Heart left ventricle (tissue), 16 donors: ENCODE measurements around the gene PRDM5. TPM values are rescaled to one million over a fixed set of nuclear protein-coding genes. Genes with fewer than 3 reads are reported as not detected.

ENCODE experiments used
- ATAC-seq, 4 donors: fragments of 200-7000 bp; cut with Tn5 transposase; one replicate each; pipeline ENCODE4 v1.9.1; 2020 to 2022; ENCODE audit warnings: moderate library complexity in 4 of 4, mild to moderate bottlenecking in 3 of 4, moderate number of reproducible peaks in 1 of 4
- DNase-seq, 5 donors: peaks; one replicate each; pipeline ENCODE4 v3.0.0-alpha.2; 2020
- H3K27ac ChIP-seq, 12 donors: fragments of 200-600 bp; sonication (generic) in 4 of 12; one replicate each; pipeline versions ENCODE4 v1.5.0 to v1.8.0; 2016 to 2022; ENCODE audit warnings: mild to moderate bottlenecking in 2 of 12
- H3K27me3 ChIP-seq, 9 donors: fragments of 200-600 bp; sonication (generic) in 2 of 9; one replicate each; pipeline versions ENCODE4 v1.5.1 to v1.8.0; 2016 to 2022; ENCODE audit warnings: mild to moderate bottlenecking in 3 of 9
- H3K36me3 ChIP-seq, 9 donors: fragments of 200-600 bp; sonication (generic) in 2 of 9; one replicate each; pipeline versions ENCODE4 v1.5.0 to v1.8.0; 2018 to 2022; ENCODE audit warnings: mild to moderate bottlenecking in 2 of 9
- H3K4me1 ChIP-seq, 12 donors: fragments of 200-600 bp; sonication (generic) in 4 of 12; one replicate each; pipeline versions ENCODE4 v1.5.0 to v1.8.0; 2016 to 2022; ENCODE audit warnings: mild to moderate bottlenecking in 3 of 12
- H3K4me3 ChIP-seq, 12 donors: fragments of 200-600 bp; sonication (generic) in 4 of 12; one replicate each; pipeline versions ENCODE4 v1.5.0 to v1.8.0; 2017 to 2022; ENCODE audit warnings: mild to moderate bottlenecking in 9 of 12, moderate library complexity in 4 of 12
- H3K9me3 ChIP-seq, 12 donors: fragments of 200-600 bp; sonication (generic) in 4 of 12; one replicate each; pipeline versions ENCODE4 v1.5.0 to v1.8.0; 2016 to 2022; ENCODE audit warnings: mild to moderate bottlenecking in 1 of 12
- POLR2A ChIP-seq, 2 donors: fragments of 450-650 bp; IDR thresholded peaks; one replicate each; pipeline ENCODE4 v1.6.1; 2017; ENCODE audit warnings: antibody characterized with exemption in 2 of 2, mild to moderate bottlenecking in 2 of 2, moderate library complexity in 2 of 2
- WGBS, 4 donors: extraction: QIAGEN DNeasy Blood & Tissue Kit in 2 of 4; methylation state at CpG; one replicate each; pipeline versions ENCODE4 v1.1.5 to v1.1.7; 2013 to 2018; 5-methylcytosine and 5-hydroxymethylcytosine counted together
- intact Hi-C, 10 donors: fragments of 100-400 bp; cut with DNase I; formaldehyde crosslinking; loops; one replicate each; pipeline versions ENCODE4 v1.11.1 to v1.14.2; 2022
- polyA plus RNA-seq, 2 donors: library from polyadenylated mRNA; stranded (reverse); fragments of 200-250 nt; gene quantifications; one replicate each; pipeline ENCODE4 v1.2.3, GENCODE V29; 2013
- total RNA-seq, 9 donors: library from RNA; depleted of rRNA in 2 of 9; stranded (reverse); fragments of >200 nt in 2 of 9; fragmentation: NEBNext Ultra II Directional in 3 of 9; extraction: Animal tissue kit (Norgen Biotek cat#: 25700) in 3 of 9; gene quantifications; one replicate each; pipeline versions ENCODE4 v1.1.0 to v1.2.4, GENCODE V29; 2016 to 2023
- TF ChIP-seq, protein P1 (sequence below), 12 donors: fragments of 200-600 bp; sonication (generic) in 4 of 12; IDR thresholded peaks; one replicate each; pipeline versions ENCODE4 v1.5.0 to v1.8.0; 2018 to 2022; ENCODE audit warnings: antibody characterized with exemption in 12 of 12, mild to moderate bottlenecking in 5 of 12
- donor health status: ischemic (EF 13 %, LVEDD 7.1; RV severe dilation, severe dysfunction).
- donor health status: healthy with polysubstance abuse.
- donor health status: DM: no; HTN: yes; CAD: no.
- donor health status: DM: no; HTN: no; CAD: no.
- donor health status: ischemic (EF 25% LVEDD 6.9; RV normal size, moderate dysfunction).
- donor health status: ischemic (EF 25% LVEDD 5.7; RV mildly dilated, moderate dysfunction).
- donor health status: healthy.
- donor health status: DM: yes; HTN: yes; CAD: no.
- donor health status: ischemic (EF 35%, LVEDD 5.7; RV mildly dilated, moderate dysfunction).
- donor health status: nonischemic (EF 11% LVEDD 7.7; RV severe dilation, severe dysfunction).
- donor health status: DM: yes; HTN: yes; CAD: no.
- donor health status: PGD.
- donor health status: ischemic (EF 29% LVEDD 5.4; RV normal size, mild dysfunction).
- donor health status: nonischemic (EF 23%, LVEDD 6.1; RV moderate dilation, normal function).

Gene PRDM5
- total and polyA plus RNA-seq, 11 donors: 2.0 to 19.7 (median 9.1) TPM

DNA sequence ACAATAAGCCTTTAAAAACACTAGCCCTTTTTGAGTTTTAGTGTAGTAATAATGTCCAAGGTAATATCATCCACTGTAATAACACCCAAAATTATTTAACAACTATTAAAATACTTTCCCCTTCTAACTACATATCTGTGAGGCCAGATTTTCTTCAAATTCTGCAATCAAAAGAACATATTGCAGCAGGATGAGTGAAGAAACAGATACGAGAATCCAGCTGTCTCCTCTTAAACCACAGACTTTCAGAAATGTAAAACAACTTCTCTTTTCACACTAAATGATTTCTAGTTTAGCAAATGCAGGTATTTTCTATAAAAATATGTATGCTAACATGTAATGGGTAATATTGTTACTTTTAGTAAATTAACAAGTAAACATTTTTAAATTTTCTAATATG is 148.9 kb downstream of the PRDM5 start:
- ATAC-seq (no peak), DNase-seq (no peak)
- 82 to 91% (median 86%) methylated on average over 1 of the region's 1 CpG for WGBS, 4 donors
- Histone ChIP-seq H3K36me3 (peaks cover 0 to 3% (median 0%) of the 10 kb centered on the region in 9 donors), H3K9me3 (peaks cover 0 to 6% (median 0%) of the 10 kb centered on the region in 12 donors), H3K4me1 (peaks cover 0 to 3% (median 0%) of the 10 kb centered on the region in 12 donors), H3K4me3 (no peak overlapping the region), H3K27ac (no peak overlapping the region), H3K27me3 (no peaks in the 10 kb centered on the region)
- TF ChIP-seq, protein P1, sequence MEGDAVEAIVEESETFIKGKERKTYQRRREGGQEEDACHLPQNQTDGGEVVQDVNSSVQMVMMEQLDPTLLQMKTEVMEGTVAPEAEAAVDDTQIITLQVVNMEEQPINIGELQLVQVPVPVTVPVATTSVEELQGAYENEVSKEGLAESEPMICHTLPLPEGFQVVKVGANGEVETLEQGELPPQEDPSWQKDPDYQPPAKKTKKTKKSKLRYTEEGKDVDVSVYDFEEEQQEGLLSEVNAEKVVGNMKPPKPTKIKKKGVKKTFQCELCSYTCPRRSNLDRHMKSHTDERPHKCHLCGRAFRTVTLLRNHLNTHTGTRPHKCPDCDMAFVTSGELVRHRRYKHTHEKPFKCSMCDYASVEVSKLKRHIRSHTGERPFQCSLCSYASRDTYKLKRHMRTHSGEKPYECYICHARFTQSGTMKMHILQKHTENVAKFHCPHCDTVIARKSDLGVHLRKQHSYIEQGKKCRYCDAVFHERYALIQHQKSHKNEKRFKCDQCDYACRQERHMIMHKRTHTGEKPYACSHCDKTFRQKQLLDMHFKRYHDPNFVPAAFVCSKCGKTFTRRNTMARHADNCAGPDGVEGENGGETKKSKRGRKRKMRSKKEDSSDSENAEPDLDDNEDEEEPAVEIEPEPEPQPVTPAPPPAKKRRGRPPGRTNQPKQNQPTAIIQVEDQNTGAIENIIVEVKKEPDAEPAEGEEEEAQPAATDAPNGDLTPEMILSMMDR (IDR thresholded peaks at IDR 0.05): no peak
- TF ChIP-seq POLR2A (IDR thresholded peaks at IDR 0.05): no peak
- intact Hi-C loops: no loop called here

- Histone ChIP-seq H3K27me3 (no peaks in the 10 kb centered on the region), H3K27ac (no peak overlapping the region), H3K4me3 (no peak overlapping the region), H3K36me3 (peaks cover 0 to 3% (median 0%) of the 10 kb centered on the region in 9 donors), H3K4me1 (peaks cover 0 to 3% (median 0%) of the 10 kb centered on the region in 12 donors), H3K9me3 (peaks cover 0 to 6% (median 0%) of the 10 kb centered on the region in 12 donors)
- ATAC-seq (no peak), DNase-seq (no peak)
- TF ChIP-seq, protein P1 (IDR thresholded peaks at IDR 0.05): no peak
- TF ChIP-seq POLR2A (IDR thresholded peaks at IDR 0.05): no peak
- intact Hi-C loops: no loop called here
- WGBS, 4 donors: 65 to 97% (median 81%) methylated on average over 2 of the region's 2 CpGs
Measured at GRCh38 chr4:120771907-120772306, 150.6 kb downstream of the PRDM5 start.

DNA sequence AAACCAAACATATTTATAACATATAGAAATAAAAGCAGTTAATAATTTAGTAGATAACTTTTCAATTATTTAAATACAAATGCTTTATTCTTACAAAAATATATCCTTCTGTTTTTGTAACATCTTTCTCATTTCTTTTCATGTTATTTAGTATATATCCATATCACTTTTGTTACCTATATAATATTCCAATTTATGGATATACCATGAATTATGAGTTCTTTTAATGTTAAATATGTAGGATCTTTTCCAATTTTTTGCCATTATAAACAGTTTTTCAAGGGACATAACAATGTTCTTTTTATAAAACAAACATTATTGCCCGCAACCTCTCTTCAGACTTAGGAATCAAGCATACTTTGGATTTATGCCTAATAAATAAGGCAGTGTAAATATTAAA is 151.6 kb downstream of the PRDM5 start:
- Histone ChIP-seq H3K9me3 (peaks cover 0 to 6% (median 0%) of the 10 kb centered on the region in 12 donors), H3K4me1 (peaks cover 0 to 5% (median 0%) of the 10 kb centered on the region in 12 donors), H3K4me3 (no peak overlapping the region), H3K27me3 (no peaks in the 10 kb centered on the region), H3K36me3 (peaks cover 0 to 3% (median 0%) of the 10 kb centered on the region in 9 donors), H3K27ac (no peak overlapping the region)
- ATAC-seq (no peak), DNase-seq (no peak)
- 94 to 100% (median 98%) methylated on average over 1 of the region's 1 CpG for WGBS, 4 donors
- intact Hi-C loops: no loop called here
- TF ChIP-seq, protein P1 (IDR thresholded peaks at IDR 0.05): no peak
- no peak for TF ChIP-seq POLR2A (IDR thresholded peaks at IDR 0.05)

DNA sequence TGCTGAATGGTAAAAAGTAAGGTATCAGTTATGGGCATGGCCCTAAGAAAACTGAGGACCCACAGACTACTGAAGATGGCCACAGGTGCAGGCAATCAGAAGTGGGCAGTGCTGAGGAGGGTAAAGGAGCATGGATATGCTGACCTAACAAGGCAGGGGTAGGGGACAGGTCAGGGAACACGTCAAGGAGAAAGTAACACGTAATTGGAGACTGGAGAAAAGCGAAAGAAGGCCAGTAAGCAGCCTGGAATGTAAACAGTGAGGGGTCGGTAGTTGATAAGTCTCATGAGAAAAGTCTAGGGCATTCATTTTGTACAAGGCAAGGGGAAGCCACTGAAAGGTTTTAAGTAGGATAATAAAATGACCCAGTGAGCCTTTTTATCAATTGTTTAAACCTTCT is 153.3 kb downstream of the PRDM5 start:
- peaks cover 0 to 3% (median 0%) of the 10 kb centered on the region in 9 donors for H3K36me3 ChIP-seq
- no peak overlapping the region for H3K27ac ChIP-seq
- DNase-seq (no peak), ATAC-seq (peak in 2 of 4 donors; percentile 54 to 66)
- no peak overlapping the region for H3K4me3 ChIP-seq
- peaks cover 0 to 17% (median 1%) of the 10 kb centered on the region in 12 donors for H3K4me1 ChIP-seq
- no peak for TF ChIP-seq POLR2A (IDR thresholded peaks at IDR 0.05)
- TF ChIP-seq, protein P1 (IDR thresholded peaks at IDR 0.05): no peak
- peaks cover 0 to 6% (median 0%) of the 10 kb centered on the region in 12 donors for H3K9me3 ChIP-seq
- WGBS, 4 donors: 22 to 76% (median 35%) methylated on average over 4 of the region's 4 CpGs
- H3K27me3 ChIP-seq: no peaks in the 10 kb centered on the region
- intact Hi-C loops: no loop called here
